HG02798 (cell line): Measurements from ENCODE around the gene DEPDC5.
A peak's percentile ranks its signal among the peaks of the same experiment; 100 is the strongest.
"Not testable (repeated sequence)": the region's sequence is repeated elsewhere in the genome, so short reads cannot be mapped to it uniquely, and the experiment has no call there.

Experiments
- ATAC-seq: cut with Tn5 transposase; IDR thresholded peaks from one replicate; pipeline ENCODE4 v1.9.1; 2021; ENCODE audit warnings: mild to moderate bottlenecking; ENCODE audit not compliant: unreplicated experiment, poor library complexity

DEPDC5 gene

DNA sequence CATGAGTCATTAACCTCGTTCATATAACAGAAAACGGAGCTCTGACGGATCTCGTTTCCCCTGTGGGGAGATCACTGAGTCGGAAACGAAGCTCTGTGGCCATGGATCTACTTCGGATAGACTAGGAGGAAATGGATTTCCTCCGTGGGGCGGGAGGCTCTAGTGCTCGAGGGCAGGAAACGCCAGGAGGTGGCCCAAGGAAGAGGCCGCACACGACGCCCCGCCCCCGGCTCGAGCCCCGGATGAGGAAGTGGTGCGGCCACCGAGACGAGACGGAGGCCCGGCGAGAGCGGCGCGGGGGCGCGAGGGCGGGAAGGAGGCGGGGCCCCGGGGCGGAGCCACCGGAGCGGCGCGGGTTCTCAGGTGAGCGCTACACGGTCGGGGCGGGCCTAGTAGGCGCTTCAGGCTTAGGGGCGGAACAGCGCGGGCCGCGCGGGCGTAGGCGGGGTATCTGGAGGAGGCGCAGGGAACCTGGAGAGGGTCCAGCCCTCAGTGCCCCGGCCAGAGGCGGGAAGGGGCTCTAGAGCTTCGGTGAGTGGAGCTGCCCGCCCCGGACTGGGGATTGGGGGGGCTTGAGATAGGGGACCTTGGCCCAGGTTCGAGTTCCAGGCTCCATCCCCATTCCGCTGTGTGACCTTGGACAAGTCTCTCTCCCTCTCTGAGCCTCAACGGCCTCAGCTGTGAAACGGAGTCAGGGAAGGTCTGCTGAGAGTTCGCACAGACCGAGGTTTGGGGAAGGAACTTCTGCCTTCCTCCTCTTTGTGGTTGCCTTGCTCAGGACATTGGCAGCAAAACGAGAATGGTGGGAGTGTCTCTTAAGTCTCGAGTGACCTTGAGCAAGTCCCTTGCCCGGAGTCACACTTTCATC lies at the start of gene DEPDC5:
DEPDC5 (plus strand) TSS at position 386 of the 868 bp plus-strand sequence. CDS start 903 bp downstream, outside the sequence.
- peak; percentile 79 for ATAC-seq

DNA sequence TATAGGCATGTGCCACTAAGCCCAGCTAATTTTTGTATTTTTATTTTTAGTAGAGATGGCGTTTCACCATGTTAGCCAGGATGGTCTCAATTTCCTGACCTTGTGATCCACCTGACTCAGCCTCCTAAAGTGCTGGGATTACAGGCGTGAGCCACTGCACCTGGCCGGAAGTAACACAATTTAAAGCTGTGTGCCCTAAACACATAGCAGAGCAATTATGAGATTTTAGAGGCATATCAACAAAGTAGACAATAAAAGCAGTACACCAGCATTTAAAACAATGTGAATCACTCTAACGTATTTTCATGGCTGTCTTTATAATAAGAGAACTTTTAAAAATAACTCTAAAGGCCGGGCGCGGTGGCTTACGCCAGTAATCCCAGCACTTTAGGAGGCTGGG lies 46.3 kb upstream of the DEPDC5 start:
- no peak for ATAC-seq

DNA sequence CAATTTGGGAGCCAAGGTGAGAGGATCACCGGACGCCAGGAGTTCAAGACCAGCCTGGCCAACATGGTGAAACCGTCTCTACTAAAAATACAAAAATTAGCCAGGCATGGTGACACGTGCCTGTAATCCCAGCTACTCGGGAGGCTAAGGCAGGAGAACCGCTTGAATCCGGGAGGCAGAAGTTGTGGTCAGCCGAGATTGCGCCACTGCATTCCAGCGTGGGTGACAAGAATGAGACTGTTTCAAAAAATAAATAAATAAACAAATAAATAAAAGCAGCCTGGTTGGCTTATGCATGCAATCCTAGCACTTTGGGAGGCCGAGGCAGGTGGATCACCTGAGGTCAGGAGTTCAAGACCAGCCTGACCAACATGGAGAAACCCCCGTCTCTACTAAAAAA lies 42.6 kb upstream of the DEPDC5 start:
- ATAC-seq: not testable (repeated sequence)

DNA sequence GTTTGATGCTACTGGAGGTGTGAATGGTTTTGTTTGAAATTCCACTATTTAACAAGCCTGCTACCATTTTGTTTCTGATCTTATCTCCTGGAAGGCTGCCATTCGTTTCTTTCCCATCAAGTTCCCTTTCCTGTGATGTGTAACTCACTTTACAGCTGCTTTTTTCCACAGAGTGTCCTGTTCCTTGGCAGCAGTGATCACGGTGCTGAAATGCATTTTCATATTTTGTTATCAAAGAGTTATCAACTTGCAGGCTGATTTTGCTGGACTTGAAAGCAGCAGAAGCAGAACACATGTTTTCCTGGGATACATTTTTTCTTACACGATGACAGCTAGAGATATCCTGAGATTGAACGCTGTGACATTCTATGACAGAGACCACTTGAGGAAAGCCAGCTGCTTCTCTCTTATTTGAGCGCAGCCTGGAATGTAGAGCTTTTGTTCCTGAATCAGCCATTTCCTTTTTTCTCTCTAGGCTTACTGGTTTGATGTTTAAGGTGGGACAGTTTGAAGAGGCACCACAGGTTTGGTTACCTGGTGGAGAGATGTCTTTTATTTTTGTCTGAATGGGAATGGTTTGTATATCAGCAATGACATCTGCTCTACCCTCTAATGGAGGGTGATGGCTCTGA lies 38.6 kb upstream of the DEPDC5 start:
- no peak for ATAC-seq

GRCh38 chr22:31719850-31720471 lies 33.9 kb upstream of the DEPDC5 start:
- ATAC-seq: no peak

DNA sequence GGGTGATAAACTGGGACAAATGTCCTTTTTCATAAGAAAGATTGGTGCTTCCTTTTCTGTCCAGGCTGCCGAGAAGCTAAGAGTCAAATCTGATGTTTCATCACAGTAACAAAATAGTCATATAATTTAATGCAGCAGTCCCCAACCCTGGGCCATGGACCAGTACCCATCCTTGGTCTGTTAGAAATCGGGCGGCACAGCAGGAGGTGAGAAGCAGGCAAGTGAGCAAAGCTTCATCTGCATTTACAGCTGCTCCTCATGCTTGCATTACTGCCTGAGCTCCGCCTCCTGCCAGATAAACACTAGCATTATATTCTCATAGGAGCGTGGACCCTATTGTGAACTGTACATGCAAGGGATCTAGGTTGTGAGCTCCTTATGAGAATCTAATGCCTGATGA lies 30.1 kb upstream of the DEPDC5 start:
- no peak for ATAC-seq

DNA sequence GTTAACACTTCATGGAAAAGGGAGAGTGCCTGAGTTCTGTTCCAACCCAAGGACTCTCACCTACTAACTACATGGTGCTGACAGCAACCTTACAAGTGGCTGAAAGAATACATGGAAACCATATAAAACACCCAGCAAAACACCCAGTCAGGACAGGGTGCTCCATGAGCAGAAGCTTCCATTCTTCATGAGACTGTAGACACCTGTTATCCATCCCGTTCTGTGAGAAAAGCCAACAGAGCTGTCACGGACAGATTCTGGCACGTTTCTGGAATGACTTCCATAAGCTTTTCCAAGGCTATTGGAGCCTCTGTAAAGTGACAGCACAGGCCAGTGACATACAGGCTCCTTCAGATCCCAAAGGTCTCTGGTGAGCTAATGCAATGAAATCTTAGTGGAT lies 27.1 kb upstream of the DEPDC5 start:
- no peak for ATAC-seq

GRCh38 chr22:31728857-31729256 lies 25.0 kb upstream of the DEPDC5 start:
- ATAC-seq: no peak

- ATAC-seq: no peak
Measured at GRCh38 chr22:31730344-31730711, 23.5 kb upstream of the DEPDC5 start.

GRCh38 chr22:31732089-31732829 lies 21.6 kb upstream of the DEPDC5 start:
- ATAC-seq: no peak

DNA sequence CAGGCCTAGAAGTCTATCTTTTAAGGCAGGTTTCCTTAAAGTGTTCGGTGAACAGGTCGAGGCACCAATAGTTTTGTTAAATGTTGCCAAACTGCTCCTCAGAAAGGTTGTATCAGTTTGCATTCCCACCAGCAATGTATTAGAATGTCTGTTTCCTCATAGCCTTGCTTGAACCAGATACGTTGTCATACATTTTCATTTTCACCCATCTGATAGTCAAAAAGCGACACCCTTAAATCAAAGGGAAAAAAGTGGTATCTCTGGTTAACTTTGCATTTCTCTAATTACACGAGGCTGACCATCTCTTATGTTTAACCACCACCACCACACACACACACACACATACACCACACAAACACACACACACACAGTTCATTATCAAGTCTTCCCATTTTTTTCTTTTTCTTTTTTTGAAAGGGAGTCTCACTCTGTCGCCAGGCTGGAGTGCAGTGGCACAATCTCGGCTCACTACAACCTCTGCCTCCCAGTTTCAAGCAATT lies 20.2 kb upstream of the DEPDC5 start:
- no peak for ATAC-seq

- ATAC-seq: no peak
Measured at GRCh38 chr22:31734512-31734911, 19.3 kb upstream of the DEPDC5 start.

- ATAC-seq: no peak
Measured at GRCh38 chr22:31736458-31736857, 17.4 kb upstream of the DEPDC5 start.

- no peak for ATAC-seq
Measured at GRCh38 chr22:31737932-31738331, 15.9 kb upstream of the DEPDC5 start.

GRCh38 chr22:31738566-31738965 lies 15.3 kb upstream of the DEPDC5 start:
- ATAC-seq: no peak

DNA sequence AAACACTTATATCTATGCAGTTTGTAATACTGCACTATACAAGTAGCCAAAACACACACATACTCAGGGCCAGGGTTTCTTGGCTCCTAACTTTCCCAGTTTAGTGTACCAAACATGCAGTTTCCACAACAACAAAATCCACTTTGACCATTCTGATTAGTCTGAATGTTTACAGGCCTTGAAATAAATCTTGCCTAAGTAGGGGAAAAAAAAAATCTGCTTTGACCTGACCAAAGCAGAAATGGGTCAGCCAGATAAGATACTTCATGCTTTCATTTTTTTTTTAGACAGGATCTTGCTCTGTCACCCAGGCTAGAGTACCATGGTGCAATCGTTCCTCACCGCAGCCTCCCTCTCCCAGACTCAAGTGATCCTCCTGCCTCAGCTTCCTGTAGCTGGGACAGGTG lies 14.0 kb upstream of the DEPDC5 start:
- no peak for ATAC-seq

DNA sequence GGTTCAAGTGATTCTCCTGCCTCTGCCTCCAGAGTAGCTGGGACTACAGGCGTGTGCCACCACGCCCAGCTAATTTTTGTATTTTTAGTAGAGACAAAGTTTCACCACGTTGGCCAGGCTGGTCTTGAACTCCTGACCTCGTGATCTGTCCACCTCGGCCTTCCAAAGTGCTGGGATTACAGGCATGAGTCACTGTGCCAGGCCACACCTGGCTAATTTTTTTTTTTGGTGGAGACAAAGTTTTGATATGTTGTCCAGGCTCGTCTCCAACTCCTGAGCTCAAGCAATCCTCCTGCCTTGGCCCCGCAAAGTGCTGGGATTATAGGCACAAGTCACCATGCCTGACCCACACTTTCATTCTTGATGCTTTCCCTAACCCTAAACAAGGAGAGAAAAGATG lies 13.5 kb upstream of the DEPDC5 start:
- not testable (repeated sequence) for ATAC-seq

- no peak for ATAC-seq
Measured at GRCh38 chr22:31742115-31742514, 11.7 kb upstream of the DEPDC5 start.

DNA sequence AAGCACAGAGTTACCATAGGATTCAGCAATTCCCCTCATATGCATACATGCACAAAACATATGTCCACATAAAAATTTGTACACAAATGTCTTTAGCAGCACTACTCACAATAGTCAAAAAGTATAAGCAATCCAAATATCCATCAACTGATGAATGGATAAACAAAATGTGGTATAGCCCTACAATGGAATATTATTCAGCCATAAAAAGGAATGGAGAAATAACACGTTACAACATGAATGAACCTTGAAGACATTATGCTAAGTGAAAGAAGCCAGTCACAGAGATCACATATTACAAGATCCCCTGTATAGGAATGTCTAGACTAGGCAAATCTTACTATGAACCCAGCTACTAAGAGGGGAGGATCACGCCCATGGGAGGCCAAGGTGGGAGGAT lies 11.1 kb upstream of the DEPDC5 start:
- no peak for ATAC-seq

GRCh38 chr22:31743871-31744270 lies 9.9 kb upstream of the DEPDC5 start:
- no peak for ATAC-seq

DNA sequence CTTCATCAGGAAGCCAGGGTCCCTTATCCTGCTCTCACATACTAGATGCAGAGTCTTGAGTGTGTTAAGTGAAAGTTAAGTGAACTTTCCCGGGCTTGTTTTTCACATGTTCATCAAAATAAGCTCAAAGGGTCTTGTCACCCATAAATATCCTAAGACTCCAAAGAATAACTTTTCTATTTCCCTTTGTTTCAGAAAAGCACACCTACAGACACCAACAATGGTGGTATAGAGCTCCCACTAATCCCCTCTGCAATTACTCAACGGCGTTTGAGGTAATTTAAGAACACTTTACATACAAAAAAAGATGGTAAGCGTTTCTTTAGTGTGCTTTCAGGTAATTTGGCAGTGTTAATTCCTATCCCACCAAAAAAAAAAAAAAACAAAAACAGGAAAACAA lies 6.4 kb upstream of the DEPDC5 start:
- no peak for ATAC-seq
